ENCODE measurements around the gene SMIM13.
"Not testable (repeated sequence)": the region's sequence is repeated elsewhere in the genome, so short reads cannot be mapped to it uniquely, and the experiment has no call there.

SMIM13 gene

GRCh38 chr6:11066505-11067347, 26.9 kb upstream of the SMIM13 start:
- no peaks in the 10 kb centered on the region for H3K9me3 ChIP-seq (ENCODE audit: control insufficient read depth, insufficient read depth, low read length)
- H3K4me1 ChIP-seq (ENCODE audit: insufficient read depth, low read length) = no peaks in the 10 kb centered on the region
- H3K9ac ChIP-seq (ENCODE audit: low read depth, low read length) = no peak overlapping the region
- H3K36me3 ChIP-seq (ENCODE audit: insufficient read depth, low read length) = no peaks in the 10 kb centered on the region

GRCh38 chr6:11067348-11067747, 26.3 kb upstream of the SMIM13 start:
- Histone ChIP-seq H3K4me1 (ENCODE audit: insufficient read depth, low read length) (no peaks in the 10 kb centered on the region), H3K36me3 (ENCODE audit: insufficient read depth, low read length) (no peaks in the 10 kb centered on the region), H3K9ac (ENCODE audit: low read depth, low read length) (no peak overlapping the region), H3K9me3 (ENCODE audit: control insufficient read depth, insufficient read depth, low read length) (no peaks in the 10 kb centered on the region)

- Histone ChIP-seq H3K36me3 (ENCODE audit: insufficient read depth, low read length) (no peaks in the 10 kb centered on the region), H3K9me3 (ENCODE audit: control insufficient read depth, insufficient read depth, low read length) (no peaks in the 10 kb centered on the region), H3K4me1 (ENCODE audit: insufficient read depth, low read length) (no peaks in the 10 kb centered on the region), H3K9ac (ENCODE audit: low read depth, low read length) (no peak overlapping the region)
Measured at GRCh38 chr6:11069760-11070159, 23.9 kb upstream of the SMIM13 start.

- H3K36me3 ChIP-seq (ENCODE audit: insufficient read depth, low read length) = no peaks in the 10 kb centered on the region
- no peaks in the 10 kb centered on the region for H3K9me3 ChIP-seq (ENCODE audit: control insufficient read depth, insufficient read depth, low read length)
- no peak overlapping the region for H3K9ac ChIP-seq (ENCODE audit: low read depth, low read length)
- peaks cover 15% of the 10 kb centered on the region; the same call in 1 of the 2 replicates for H3K4me1 ChIP-seq (ENCODE audit: insufficient read depth, low read length)
Measured at GRCh38 chr6:11072101-11072500, 21.5 kb upstream of the SMIM13 start.

GRCh38 chr6:11076540-11076939, 17.1 kb upstream of the SMIM13 start:
- Histone ChIP-seq H3K9ac (ENCODE audit: low read depth, low read length) (no peak overlapping the region), H3K9me3 (ENCODE audit: control insufficient read depth, insufficient read depth, low read length) (no peaks in the 10 kb centered on the region), H3K36me3 (ENCODE audit: insufficient read depth, low read length) (no peaks in the 10 kb centered on the region), H3K4me1 (ENCODE audit: insufficient read depth, low read length) (peaks cover 16% of the 10 kb centered on the region; the same call in 1 of the 2 replicates)

- Histone ChIP-seq H3K9ac (ENCODE audit: low read depth, low read length) (no peak overlapping the region), H3K4me1 (ENCODE audit: insufficient read depth, low read length) (peaks cover 16% of the 10 kb centered on the region; the same call in 1 of the 2 replicates)
Measured at GRCh38 chr6:11078266-11078665, 15.4 kb upstream of the SMIM13 start.

GRCh38 chr6:11080296-11080695, 13.3 kb upstream of the SMIM13 start:
- Histone ChIP-seq H3K36me3 (ENCODE audit: insufficient read depth, low read length) (no peaks in the 10 kb centered on the region), H3K9ac (ENCODE audit: low read depth, low read length) (no peak overlapping the region), H3K4me1 (ENCODE audit: insufficient read depth, low read length) (peaks cover 16% of the 10 kb centered on the region; the same call in 1 of the 2 replicates), H3K9me3 (ENCODE audit: control insufficient read depth, insufficient read depth, low read length) (no peaks in the 10 kb centered on the region)

More at GRCh38 chr6:11078266-11078665, 15.4 kb upstream of the SMIM13 start:
- Histone ChIP-seq H3K36me3 (ENCODE audit: insufficient read depth, low read length) (no peaks in the 10 kb centered on the region), H3K9me3 (ENCODE audit: control insufficient read depth, insufficient read depth, low read length) (no peaks in the 10 kb centered on the region)

GRCh38 chr6:11083491-11083890, 10.1 kb upstream of the SMIM13 start:
- H3K9ac ChIP-seq (ENCODE audit: low read depth, low read length) = no peak overlapping the region
- no peaks in the 10 kb centered on the region for H3K9me3 ChIP-seq (ENCODE audit: control insufficient read depth, insufficient read depth, low read length)
- H3K4me1 ChIP-seq (ENCODE audit: insufficient read depth, low read length) = no peaks in the 10 kb centered on the region
- H3K36me3 ChIP-seq (ENCODE audit: insufficient read depth, low read length) = no peaks in the 10 kb centered on the region

GRCh38 chr6:11083956-11084355, 9.7 kb upstream of the SMIM13 start:
- H3K9me3 ChIP-seq (ENCODE audit: control insufficient read depth, insufficient read depth, low read length) = no peaks in the 10 kb centered on the region
- H3K9ac ChIP-seq (ENCODE audit: low read depth, low read length) = no peak overlapping the region
- H3K4me1 ChIP-seq (ENCODE audit: insufficient read depth, low read length) = no peaks in the 10 kb centered on the region
- no peaks in the 10 kb centered on the region for H3K36me3 ChIP-seq (ENCODE audit: insufficient read depth, low read length)

- H3K9ac ChIP-seq (ENCODE audit: low read depth, low read length) = no peak overlapping the region
Measured at GRCh38 chr6:11085758-11086435, 7.7 kb upstream of the SMIM13 start.

GRCh38 chr6:11087141-11087812, 6.4 kb upstream of the SMIM13 start:
- H3K9ac ChIP-seq (ENCODE audit: low read depth, low read length); H3K36me3 ChIP-seq (ENCODE audit: insufficient read depth, low read length); H3K4me1 ChIP-seq (ENCODE audit: insufficient read depth, low read length); H3K9me3 ChIP-seq (ENCODE audit: control insufficient read depth, insufficient read depth, low read length): not testable (repeated sequence)

More at GRCh38 chr6:11085758-11086435, 7.7 kb upstream of the SMIM13 start:
- Histone ChIP-seq H3K36me3 (ENCODE audit: insufficient read depth, low read length) (no peaks in the 10 kb centered on the region), H3K9me3 (ENCODE audit: control insufficient read depth, insufficient read depth, low read length) (no peaks in the 10 kb centered on the region), H3K4me1 (ENCODE audit: insufficient read depth, low read length) (no peaks in the 10 kb centered on the region)

GRCh38 chr6:11089695-11090094, 3.9 kb upstream of the SMIM13 start:
- H3K9ac ChIP-seq (ENCODE audit: low read depth, low read length) = no peak overlapping the region
- H3K36me3 ChIP-seq (ENCODE audit: insufficient read depth, low read length) = no peaks in the 10 kb centered on the region
- H3K9me3 ChIP-seq (ENCODE audit: control insufficient read depth, insufficient read depth, low read length) = no peaks in the 10 kb centered on the region
- peaks cover 3% of the 10 kb centered on the region; the same call in 1 of the 2 replicates for H3K4me1 ChIP-seq (ENCODE audit: insufficient read depth, low read length)

- H3K36me3 ChIP-seq (ENCODE audit: insufficient read depth, low read length); H3K4me1 ChIP-seq (ENCODE audit: insufficient read depth, low read length); H3K9me3 ChIP-seq (ENCODE audit: control insufficient read depth, insufficient read depth, low read length); H3K9ac ChIP-seq (ENCODE audit: low read depth, low read length): not testable (repeated sequence)
Measured at GRCh38 chr6:11091141-11091540, 2.5 kb upstream of the SMIM13 start.

- Histone ChIP-seq H3K9ac (ENCODE audit: low read depth, low read length) (peak overlapping the region; percentile 87), H3K36me3 (ENCODE audit: insufficient read depth, low read length) (no peaks in the 10 kb centered on the region), H3K4me1 (ENCODE audit: insufficient read depth, low read length) (peaks cover 8% of the 10 kb centered on the region), H3K9me3 (ENCODE audit: control insufficient read depth, insufficient read depth, low read length) (no peaks in the 10 kb centered on the region)
Measured at GRCh38 chr6:11092668-11093375, 812 bp upstream of the SMIM13 start.

Measured in ES-I3 (cell line).